Breast epithelium (tissue), 3 donors: ENCODE measurements around the gene MAPK11.

Experiments used
- POLR2A ChIP-seq: fragments of 450-650 bp; IDR thresholded peaks from one replicate; pipeline ENCODE4 v1.6.1; 2016; ENCODE audit warnings: antibody characterized with exemption, mild to moderate bottlenecking, moderate library complexity
- TF ChIP-seq, protein P1 (sequence below), 3 donors: fragments of 450-650 bp; IDR thresholded peaks; one replicate each; pipeline ENCODE4 v1.5.1; 2016 to 2017; ENCODE audit warnings: antibody characterized with exemption in 3 of 3, mild to moderate bottlenecking in 3 of 3, moderate library complexity in 3 of 3

DNA sequence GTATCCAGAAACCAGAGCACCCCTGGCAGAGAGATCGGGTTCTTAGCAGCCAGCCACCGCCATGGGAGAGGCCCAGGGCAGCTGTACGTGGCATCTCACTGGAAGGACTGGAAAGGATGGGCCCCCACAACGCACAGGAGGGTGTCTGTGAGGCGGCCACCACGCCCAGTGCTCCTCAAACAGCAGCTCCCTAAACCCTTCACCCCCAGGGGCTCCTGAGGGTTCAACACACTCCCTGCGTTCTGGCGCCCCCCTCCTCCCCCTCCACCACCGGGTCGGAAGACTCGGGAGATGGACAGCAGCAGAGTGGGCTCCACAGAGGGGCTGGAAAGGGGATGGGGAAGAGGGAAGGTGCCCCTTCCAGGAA is 9.8 kb downstream of the MAPK11 start:
- no peak for TF ChIP-seq POLR2A
- TF ChIP-seq, protein P1, sequence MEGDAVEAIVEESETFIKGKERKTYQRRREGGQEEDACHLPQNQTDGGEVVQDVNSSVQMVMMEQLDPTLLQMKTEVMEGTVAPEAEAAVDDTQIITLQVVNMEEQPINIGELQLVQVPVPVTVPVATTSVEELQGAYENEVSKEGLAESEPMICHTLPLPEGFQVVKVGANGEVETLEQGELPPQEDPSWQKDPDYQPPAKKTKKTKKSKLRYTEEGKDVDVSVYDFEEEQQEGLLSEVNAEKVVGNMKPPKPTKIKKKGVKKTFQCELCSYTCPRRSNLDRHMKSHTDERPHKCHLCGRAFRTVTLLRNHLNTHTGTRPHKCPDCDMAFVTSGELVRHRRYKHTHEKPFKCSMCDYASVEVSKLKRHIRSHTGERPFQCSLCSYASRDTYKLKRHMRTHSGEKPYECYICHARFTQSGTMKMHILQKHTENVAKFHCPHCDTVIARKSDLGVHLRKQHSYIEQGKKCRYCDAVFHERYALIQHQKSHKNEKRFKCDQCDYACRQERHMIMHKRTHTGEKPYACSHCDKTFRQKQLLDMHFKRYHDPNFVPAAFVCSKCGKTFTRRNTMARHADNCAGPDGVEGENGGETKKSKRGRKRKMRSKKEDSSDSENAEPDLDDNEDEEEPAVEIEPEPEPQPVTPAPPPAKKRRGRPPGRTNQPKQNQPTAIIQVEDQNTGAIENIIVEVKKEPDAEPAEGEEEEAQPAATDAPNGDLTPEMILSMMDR (IDR thresholded peaks at IDR 0.05) = no peak
